GM15510 (cell line): ENCODE results near the gene PPM1D.

ENCODE experiments used
- POLR2A ChIP-seq: IDR thresholded peaks from 3 replicates; pipeline ENCODE4 v1.6.1; 2011; ENCODE audit warnings: borderline replicate concordance; ENCODE audit not compliant: insufficient read length; ENCODE audit errors: extremely low read depth

PPM1D gene

DNA sequence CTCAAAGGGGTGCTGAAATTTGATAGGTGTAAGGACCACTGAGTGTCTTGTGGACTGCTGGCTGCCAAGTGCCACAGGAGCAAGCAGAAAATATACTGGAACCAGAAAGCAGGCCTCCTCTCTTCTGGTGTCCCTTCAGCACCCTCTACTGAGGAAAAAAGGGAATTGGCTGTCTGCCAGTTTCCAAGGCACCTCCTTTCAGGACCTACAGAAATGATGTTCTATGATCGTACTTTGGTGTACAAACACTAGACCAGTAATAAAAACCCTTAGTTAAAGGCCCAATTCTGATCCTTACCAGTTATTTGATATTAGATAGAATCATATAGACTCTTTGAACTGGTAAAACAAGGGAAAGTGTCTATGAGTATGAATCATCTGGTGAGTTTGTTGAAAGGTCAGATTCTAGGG is 41.8 kb downstream of the PPM1D start:
- TF ChIP-seq POLR2A = no peak

DNA sequence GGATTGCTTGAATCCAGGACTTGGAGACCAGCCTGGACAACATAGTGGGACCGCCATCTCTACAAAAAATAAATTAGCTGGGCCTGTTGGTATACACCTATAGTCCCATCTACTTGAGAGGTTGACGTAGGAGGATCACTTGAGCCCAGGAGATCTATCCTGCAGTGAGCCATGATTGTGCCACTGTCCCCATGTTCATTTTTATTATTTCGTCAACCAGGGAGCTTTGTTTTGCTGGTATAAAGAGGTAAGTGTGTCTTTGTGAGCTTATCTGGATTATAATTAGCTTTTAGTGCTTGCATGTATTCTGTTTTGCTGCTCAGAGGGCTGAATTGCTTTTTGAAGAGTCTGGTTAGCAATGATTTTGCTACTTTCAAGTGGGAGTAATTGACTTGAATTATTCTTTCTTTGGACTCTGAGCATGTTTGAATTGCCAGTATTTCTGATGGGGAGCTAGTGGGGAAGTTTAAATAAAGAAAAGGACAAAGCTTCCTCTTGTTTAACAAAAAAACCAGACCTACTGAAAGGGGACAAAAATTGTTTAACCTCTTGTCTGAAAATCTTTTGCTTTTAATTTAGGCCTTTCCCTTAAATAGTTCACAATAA is 46.0 kb downstream of the PPM1D start:
- TF ChIP-seq POLR2A = no peak

DNA sequence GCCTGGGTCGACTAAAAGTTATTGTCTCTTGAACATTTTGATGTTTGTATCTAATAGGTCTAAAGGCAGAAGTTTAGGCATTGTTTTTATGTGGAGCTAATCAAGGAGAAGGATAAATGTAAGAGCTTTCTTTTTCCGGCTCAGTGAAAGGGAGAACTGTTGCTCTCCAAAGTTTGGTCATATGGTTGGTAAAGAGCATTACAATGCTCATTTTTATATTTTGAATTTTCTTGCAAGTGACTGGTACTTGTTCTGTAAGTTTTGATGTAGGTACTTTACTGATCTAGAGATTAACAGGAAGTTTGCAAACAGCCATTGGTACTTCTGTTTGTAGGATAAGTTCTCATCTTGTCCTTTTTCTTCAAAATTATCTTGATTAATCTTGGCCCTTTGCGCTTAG is 46.7 kb downstream of the PPM1D start:
- TF ChIP-seq POLR2A = no peak

DNA sequence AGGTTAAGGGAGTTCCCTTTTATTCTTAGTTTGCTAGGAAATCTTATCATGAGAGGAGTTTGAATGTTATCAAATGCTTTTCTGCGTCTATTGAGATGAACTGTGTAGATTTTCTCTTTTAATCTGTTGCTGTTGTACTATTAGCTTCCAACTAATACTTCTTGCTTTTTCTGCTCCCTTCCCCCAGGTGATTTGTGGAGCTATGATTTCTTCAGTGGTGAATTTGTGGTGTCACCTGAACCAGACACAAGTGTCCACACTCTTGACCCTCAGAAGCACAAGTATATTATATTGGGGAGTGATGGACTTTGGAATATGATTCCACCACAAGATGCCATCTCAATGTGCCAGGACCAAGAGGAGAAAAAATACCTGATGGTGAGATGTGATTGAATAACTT is 47.7 kb downstream of the PPM1D start:
- TF ChIP-seq POLR2A = no peak

DNA sequence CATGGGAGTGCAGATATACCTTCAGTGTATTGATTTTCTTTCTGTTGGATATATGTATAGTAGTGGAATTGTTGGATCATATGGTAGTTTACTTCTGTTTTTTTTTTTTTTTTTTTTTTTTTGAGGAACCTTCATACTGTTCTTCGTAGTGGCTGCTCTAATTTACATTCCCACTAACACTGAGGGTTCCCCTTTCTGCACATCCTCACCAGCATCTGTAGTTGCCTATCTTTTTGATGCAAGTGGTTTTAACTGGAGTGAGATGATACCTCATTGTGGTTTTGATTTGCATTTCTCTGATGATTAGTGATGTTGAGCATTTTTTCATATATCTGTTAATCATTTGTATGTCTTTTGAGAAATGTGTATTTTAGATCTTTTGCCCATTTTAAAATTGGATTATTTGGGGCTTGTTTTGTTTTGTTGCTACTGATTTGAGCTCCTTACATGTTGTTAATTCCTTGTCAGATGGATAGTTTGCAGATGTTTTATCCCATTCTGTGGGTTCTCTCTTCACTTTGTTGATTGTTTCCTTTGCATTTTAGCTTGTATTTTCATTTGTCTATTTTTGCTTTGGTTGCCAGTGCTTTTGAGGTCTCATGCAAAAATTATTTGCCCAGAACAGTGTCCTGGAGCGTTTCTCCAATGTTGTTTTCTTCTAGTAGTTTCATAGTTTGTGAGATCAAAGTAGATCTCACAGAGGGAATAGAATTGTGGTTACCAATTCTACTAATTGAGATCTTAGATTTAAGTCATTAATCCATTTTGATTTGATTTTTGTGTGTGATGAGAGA is 52.7 kb downstream of the PPM1D start:
- no peak for TF ChIP-seq POLR2A

DNA sequence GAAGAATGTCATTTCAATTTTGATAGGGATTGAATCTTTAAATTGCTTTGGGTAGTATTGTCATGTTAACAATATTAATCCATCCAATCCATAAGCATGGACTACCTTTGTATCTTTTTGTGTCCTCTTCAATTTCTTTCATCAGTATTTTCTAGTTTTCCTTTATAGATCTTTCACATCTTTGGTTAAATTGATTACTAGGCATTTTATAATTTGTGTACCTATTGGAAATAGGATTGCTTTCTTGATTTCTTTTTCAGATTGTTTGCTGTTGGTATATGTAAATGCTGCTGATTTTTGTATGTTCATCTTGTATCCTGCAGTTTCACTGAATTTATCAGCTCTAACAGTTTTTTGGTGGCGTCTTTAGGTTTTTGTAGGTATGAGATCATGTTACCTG is 53.6 kb downstream of the PPM1D start:
- no peak for TF ChIP-seq POLR2A

DNA sequence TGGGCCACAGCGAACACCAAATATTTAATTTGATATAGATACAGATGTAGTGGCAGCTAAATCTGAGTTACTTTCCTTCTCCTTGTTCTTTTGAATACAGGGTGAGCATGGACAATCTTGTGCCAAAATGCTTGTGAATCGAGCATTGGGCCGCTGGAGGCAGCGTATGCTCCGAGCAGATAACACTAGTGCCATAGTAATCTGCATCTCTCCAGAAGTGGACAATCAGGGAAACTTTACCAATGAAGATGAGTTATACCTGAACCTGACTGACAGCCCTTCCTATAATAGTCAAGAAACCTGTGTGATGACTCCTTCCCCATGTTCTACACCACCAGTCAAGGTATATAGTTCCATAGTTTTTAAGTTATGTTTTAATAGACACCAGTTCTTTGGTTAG is 56.5 kb downstream of the PPM1D start:
- TF ChIP-seq POLR2A = no peak

DNA sequence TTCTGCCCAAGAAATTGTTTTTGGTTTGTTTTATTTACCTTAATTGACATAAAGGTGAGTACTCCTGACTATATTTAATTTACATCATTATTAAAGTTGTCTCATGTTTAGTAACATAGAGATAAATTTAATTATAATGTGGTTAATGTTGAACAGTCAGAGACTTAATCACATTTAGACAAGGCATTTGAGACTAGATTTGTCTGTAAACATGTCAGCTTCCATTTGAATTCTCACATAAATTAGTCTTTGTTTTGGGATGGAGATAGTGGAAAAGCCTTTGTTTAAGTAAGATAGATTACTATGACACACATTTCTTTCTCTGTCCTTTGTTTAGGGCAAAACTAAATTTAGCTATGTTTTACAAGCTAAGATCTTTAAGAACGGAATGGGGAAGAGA is 59.2 kb downstream of the PPM1D start:
- no peak for TF ChIP-seq POLR2A

DNA sequence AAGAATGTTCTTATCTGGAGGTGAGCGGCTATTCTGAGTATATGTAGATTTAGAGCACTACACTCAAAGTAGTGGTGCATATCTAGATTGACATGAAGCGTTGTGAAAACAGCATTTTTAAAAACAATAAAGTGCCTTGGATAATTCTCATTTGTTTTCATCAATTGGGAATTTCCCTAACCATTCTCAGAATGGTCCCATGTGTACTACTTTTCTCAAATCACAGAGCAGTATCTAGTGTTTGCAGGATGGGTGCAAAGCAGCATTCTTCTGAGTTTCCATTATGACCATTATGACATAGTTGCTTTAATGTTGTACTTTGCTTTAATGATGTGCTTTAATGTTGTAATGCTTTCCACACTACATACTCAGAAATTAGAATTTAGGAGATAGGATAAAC is 61.5 kb downstream of the PPM1D start:
- no peak for TF ChIP-seq POLR2A

DNA sequence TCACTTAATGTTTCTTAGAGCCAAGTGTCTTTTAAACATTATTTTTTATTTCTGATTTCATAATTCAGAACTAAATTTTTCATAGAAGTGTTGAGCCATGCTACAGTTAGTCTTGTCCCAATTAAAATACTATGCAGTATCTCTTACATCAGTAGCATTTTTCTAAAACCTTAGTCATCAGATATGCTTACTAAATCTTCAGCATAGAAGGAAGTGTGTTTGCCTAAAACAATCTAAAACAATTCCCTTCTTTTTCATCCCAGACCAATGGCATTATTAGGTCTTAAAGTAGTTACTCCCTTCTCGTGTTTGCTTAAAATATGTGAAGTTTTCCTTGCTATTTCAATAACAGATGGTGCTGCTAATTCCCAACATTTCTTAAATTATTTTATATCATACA is 64.0 kb downstream of the PPM1D start:
- no peak for TF ChIP-seq POLR2A

DNA sequence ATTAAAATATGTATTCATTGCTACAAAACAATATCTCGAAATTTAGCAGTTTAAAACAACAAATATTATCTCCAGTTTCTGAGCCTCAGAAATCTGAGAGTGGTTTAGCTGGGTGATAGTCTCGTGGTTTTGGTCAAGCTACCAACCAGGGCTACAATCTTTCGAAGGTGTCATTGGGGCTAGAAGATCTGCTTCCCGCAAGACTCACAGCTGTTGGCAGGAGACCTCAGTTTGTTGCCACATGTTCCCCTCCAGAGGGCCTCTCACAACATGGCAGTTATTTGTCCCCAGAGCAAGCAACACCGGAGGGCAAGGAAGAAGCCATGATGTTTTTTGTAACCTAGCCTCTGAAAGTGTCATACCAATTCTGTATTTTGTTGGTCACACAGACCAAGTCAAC is 65.6 kb downstream of the PPM1D start:
- no peak for TF ChIP-seq POLR2A

DNA sequence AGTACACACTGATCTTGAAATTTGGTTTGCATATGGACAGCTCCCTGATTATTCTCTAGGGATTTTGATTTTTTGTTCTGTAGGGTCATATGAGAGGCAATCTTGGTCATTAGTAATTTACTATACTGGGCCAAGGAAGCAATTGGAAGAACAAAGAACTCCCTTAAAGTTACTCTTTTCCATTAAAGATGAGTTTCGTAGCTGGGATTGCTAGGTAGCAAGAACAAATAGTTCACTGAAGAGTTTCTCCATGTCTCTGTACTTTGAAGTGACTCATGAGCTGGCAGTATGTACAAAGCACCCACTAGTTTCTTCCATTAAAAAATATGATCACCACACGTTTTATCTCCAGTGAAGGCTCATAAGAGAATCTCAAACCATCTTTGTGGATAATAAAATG is 71.5 kb downstream of the PPM1D start:
- TF ChIP-seq POLR2A = no peak

DNA sequence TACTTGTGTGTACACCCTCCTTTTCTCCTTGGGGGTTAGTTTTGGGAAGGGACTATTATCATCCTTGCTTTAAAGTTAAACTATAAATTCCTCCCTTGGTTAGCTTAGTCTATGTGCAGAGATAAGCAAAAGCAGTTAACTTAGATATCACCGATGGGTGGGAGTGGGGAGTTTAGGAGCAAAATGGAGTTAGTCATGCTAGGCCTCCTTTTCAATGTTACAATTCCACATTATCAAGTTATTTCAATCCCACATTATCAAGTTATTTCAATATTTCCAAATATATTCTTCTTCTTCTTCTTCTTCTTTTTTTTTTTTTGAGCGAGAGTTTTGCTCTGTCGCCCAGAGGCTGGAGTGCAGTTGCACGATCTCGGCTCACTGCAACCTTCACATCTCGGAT is 76.0 kb downstream of the PPM1D start:
- TF ChIP-seq POLR2A = no peak

DNA sequence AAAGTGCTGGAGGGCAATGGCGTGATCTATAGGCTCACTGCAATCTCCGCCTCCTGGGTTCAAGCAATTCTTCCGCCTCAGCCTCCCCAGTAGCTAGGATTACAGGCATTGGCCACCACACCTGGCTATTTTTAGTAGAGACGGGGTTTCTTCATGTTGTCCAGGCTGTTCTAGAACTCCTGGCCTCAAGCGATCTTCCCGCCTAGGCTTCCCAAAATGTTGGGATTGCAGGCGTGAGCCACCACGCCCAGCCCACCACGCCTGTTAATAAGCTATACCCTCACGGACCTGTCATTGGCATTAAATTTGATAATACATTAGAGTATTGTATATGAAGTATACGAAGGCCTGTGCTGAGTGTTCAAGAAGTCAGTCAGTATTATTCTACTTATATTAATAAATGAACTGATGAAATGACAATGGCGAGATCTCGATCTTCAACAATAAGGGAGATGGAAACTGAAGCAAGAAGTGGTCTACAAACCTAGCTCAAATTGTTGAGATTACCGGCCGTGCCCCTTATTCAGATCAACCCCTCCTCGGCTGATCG is 76.8 kb downstream of the PPM1D start:
- TF ChIP-seq POLR2A = peak; percentile 62

DNA sequence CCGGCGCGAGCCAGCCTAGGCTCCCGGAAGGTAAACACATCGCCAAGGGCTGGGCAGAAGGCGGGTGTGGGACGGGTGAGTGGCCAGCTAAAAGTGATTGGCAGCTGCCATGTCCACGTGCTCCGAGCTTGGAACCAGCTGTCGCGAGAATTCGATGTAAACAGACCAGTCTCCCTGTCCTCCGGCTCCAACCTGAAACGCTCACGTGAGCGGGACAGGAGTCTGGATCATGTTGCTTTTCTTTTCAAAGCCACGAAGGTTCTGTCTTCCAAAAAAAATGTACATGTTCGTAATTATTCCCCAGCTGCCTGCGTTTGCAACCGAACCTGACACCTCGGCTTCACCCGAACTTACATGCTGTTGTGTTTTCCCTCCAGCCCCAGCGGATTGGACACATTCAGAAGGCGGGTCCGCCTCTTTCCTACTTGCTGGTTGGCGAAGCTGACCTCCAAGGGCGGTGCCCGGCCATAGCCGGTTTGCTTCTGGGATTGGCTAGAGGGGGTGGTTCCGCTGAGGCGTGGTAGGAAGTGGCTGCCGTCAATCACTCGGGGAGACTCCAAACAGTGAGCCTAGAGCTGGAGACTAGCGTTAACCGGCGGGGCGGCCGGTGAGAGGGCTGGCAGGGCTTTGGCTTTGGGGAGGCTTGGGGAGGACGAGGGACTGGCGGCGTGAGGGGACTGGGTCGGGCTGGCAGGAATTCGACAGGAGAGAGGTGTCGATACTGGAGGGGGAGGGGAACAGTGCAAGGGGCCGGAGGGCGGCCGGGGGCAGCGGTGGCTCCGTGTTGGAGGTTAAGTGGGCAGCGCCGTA is 77.5 kb downstream of the PPM1D start, which contains the start of gene BCAS3:
Gene BCAS3, plus strand, starts transcription at position 544 of the 810 bp plus-strand sequence.
- TF ChIP-seq POLR2A = peak; percentile 87
